Measurements from ENCODE around the gene LYRM9.
"Not testable (repeated sequence)": the region's sequence is repeated elsewhere in the genome, so short reads cannot be mapped to it uniquely, and the experiment has no call there.

The LYRM9 gene

GRCh38 chr17:27892866-27893769 is at the start of gene LYRM9:
Gene LYRM9, minus strand, starts transcription at chr17:27893365. Its CDS starts 10,671 bp downstream, at chr17:27882694.
- DNase-seq (ENCODE audit: low read depth in 1 of 2, low spot score in 1 of 2) = peak; percentile 92 to 94

GRCh38 chr17:27940503-27941428 is 47.6 kb upstream of the LYRM9 start:
- no peak for DNase-seq (ENCODE audit: low read depth in 1 of 2, low spot score in 1 of 2)

- no peak for DNase-seq (ENCODE audit: low read depth in 1 of 2, low spot score in 1 of 2)
These were observed 46.6 kb upstream of the LYRM9 start for GRCh38 chr17:27939474-27940465.

GRCh38 chr17:27938864-27939263 is 45.7 kb upstream of the LYRM9 start:
- no peak for DNase-seq (ENCODE audit: low read depth in 1 of 2, low spot score in 1 of 2)

GRCh38 chr17:27938241-27938640 is 45.1 kb upstream of the LYRM9 start:
- DNase-seq (ENCODE audit: low read depth in 1 of 2, low spot score in 1 of 2) = no peak

GRCh38 chr17:27937025-27937546 is 43.9 kb upstream of the LYRM9 start:
- DNase-seq (ENCODE audit: low read depth in 1 of 2, low spot score in 1 of 2) = no peak

- DNase-seq (ENCODE audit: low read depth in 1 of 2, low spot score in 1 of 2) = no peak
These were observed 36.8 kb upstream of the LYRM9 start for GRCh38 chr17:27930000-27930399.

- DNase-seq (ENCODE audit: low read depth in 1 of 2, low spot score in 1 of 2) = no peak
These were observed 35.4 kb upstream of the LYRM9 start for GRCh38 chr17:27928587-27928986.

GRCh38 chr17:27927781-27928180 is 34.6 kb upstream of the LYRM9 start:
- no peak for DNase-seq (ENCODE audit: low read depth in 1 of 2, low spot score in 1 of 2)

- no peak for DNase-seq (ENCODE audit: low read depth in 1 of 2, low spot score in 1 of 2)
These were observed 28.4 kb upstream of the LYRM9 start for GRCh38 chr17:27921599-27921998.

- DNase-seq (ENCODE audit: low read depth in 1 of 2, low spot score in 1 of 2) = no peak
These were observed 27.9 kb upstream of the LYRM9 start for GRCh38 chr17:27921077-27921476.

- no peak for DNase-seq (ENCODE audit: low read depth in 1 of 2, low spot score in 1 of 2)
These were observed 27.4 kb upstream of the LYRM9 start for GRCh38 chr17:27920569-27920968.

- DNase-seq (ENCODE audit: low read depth in 1 of 2, low spot score in 1 of 2) = no peak
These were observed 25.9 kb upstream of the LYRM9 start for GRCh38 chr17:27919079-27919478.

- no peak for DNase-seq (ENCODE audit: low read depth in 1 of 2, low spot score in 1 of 2)
These were observed 25.3 kb upstream of the LYRM9 start for GRCh38 chr17:27918498-27918897.

GRCh38 chr17:27917000-27917399 is 23.8 kb upstream of the LYRM9 start:
- DNase-seq (ENCODE audit: low read depth in 1 of 2, low spot score in 1 of 2) = no peak

- no peak for DNase-seq (ENCODE audit: low read depth in 1 of 2, low spot score in 1 of 2)
These were observed 22.5 kb upstream of the LYRM9 start for GRCh38 chr17:27915709-27916108.

GRCh38 chr17:27914382-27914781 is 21.2 kb upstream of the LYRM9 start:
- DNase-seq (ENCODE audit: low read depth in 1 of 2, low spot score in 1 of 2) = no peak

- no peak for DNase-seq (ENCODE audit: low read depth in 1 of 2, low spot score in 1 of 2)
These were observed 19.8 kb upstream of the LYRM9 start for GRCh38 chr17:27912964-27913363.

GRCh38 chr17:27912299-27912698 is 19.1 kb upstream of the LYRM9 start:
- DNase-seq (ENCODE audit: low read depth in 1 of 2, low spot score in 1 of 2) = not testable (repeated sequence)

GRCh38 chr17:27907976-27908558 is 14.9 kb upstream of the LYRM9 start:
- no peak for DNase-seq (ENCODE audit: low read depth in 1 of 2, low spot score in 1 of 2)
